GM19395 (cell line): ENCODE results near the gene EMX2.

Experiments
- ATAC-seq: cut with Tn5 transposase; IDR thresholded peaks from one replicate; pipeline ENCODE4 v1.9.1; 2021; ENCODE audit warnings: mild to moderate bottlenecking, moderate library complexity; ENCODE audit not compliant: unreplicated experiment

EMX2 gene

DNA sequence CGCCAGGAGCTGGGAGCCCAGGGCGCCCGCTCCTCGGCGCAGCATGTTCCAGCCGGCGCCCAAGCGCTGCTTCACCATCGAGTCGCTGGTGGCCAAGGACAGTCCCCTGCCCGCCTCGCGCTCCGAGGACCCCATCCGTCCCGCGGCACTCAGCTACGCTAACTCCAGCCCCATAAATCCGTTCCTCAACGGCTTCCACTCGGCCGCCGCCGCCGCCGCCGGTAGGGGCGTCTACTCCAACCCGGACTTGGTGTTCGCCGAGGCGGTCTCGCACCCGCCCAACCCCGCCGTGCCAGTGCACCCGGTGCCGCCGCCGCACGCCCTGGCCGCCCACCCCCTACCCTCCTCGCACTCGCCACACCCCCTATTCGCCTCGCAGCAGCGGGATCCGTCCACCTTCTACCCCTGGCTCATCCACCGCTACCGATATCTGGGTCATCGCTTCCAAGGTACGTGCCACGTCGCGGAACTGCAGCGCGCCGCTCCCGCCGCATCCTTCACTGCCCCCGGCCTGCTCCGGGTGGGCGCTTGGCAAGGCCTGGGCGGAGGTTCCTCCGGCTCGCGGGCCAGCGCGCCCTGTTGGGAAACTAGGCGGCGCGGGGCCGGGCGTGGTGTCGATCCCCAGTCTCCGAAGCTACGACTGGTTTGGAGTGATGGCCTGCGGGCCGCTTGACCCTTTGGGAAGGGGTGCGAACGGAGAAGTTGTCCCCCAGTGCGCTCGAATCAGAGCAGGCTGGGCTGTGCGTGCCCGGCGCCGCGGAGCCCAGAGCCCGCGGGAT lies 868 bp downstream of the EMX2 start:
- no peak for ATAC-seq

DNA sequence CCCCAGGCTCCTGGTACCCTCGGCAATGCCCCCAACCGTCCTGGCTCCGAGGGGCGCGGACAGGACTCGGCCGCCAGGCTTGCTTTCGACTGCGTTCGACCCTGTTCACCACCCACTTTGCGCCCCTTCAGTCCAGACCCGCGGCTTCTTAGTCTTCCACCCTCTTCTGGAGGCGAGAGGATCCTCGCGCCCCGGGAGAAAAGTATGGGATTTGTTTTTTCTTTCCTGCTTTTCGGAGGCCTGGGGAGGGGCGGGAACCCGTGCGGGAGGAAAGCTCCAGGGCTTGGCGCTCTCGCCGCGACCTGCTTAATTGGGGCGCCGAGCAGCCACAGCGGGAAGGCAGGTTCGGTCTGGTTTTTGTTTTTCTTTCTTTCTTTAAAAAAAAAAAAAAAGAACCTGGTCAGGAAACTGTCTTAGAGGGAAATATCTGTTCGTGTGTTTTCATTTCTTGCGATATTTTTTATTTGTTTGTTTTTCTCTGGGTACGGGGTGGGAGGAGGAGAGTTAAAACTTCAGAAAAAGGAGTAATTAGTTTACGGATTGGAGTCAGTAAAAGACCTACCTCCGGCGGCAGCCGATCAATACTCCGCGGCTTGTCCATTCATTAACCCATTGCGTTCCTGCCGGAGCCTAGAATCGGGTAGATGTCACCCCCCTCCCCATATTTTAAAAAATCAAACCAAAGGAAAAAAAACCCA lies 1.6 kb downstream of the EMX2 start:
- no peak for ATAC-seq

DNA sequence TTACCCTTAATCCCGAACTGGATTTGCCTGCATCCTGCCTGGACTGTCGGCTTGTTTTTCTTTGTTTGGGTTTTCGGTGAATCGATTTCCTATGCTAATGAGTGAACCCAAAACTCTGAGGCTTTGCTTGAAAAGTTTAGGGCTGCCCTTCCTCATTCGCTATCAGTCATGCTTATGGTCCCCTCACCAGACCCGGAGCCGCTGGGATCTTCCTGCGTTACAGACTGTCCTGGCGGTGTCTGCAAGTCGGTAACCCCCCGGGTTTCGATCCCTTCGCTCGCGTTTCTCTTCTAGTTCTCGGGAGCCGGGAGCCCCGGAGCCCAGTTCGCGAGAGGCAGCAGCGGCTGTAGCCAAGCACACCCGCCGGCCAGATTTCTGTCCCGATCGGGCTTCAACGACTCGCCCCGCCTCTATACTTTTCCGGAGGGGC lies 2.2 kb downstream of the EMX2 start:
- ATAC-seq: no peak

DNA sequence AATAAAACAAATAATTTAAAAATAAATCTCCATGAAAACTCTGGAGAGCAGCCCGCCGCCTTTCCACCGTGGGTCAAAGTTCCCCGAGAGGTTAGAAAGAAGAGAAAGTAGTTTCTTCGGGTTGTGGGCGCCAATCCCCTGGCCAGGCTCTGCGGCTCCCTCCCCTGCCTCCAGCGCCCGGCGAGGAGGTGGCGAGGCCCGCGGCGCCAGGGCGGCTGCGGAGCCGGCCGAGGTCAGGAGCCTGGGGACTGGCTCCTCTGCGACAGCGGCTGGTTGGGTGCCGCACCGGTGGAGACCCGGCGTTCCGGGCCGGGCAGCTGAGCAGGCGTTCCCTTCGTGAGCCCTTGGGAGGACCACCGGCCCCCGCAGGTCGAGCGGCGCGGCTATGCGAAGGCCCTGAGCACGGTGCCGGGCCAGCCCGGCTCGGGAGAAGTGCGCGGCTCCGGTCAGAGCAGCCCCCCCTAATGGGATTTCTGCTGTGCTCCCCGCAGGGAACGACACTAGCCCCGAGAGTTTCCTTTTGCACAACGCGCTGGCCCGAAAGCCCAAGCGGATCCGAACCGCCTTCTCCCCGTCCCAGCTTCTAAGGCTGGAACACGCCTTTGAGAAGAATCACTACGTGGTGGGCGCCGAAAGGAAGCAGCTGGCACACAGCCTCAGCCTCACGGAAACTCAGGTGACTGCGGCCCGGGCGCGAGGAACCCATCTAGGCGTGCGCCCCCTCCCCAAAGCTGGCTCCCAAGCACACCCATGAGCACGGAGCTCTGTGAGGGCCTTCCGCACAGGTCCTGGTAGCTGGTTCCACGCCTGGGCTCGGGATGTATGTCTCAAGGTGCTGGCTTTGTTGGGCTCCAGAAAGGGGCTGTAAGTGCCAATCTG lies 2.8 kb downstream of the EMX2 start:
- no peak for ATAC-seq

DNA sequence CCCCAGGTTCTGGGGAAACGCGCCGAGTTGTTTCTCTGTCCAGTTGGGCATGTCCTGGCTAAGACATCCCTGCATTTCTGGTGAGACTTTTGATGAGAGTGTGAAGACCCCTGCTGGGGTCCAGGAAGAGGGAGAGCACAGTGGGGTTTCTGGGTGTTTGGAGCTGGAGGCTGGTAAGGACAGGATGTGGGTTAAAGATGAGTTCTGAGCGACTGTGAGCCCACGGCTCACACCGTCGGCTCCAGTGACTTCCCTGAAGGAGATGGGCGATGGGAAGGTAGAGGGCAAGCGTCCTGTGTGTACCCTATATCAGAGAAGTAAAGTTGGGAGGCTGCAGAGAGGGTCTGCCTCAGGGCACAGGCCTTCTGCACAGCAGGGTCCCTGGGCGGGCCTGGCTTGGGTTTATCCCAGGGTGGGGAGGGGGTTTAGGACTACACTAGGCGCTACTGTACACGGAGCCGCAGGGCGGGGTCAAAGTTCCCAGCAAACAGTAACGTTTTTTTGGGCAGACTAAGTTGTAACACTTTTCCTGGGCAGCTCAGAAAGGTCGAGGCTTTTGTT lies 3.6 kb downstream of the EMX2 start:
- ATAC-seq: no peak

DNA sequence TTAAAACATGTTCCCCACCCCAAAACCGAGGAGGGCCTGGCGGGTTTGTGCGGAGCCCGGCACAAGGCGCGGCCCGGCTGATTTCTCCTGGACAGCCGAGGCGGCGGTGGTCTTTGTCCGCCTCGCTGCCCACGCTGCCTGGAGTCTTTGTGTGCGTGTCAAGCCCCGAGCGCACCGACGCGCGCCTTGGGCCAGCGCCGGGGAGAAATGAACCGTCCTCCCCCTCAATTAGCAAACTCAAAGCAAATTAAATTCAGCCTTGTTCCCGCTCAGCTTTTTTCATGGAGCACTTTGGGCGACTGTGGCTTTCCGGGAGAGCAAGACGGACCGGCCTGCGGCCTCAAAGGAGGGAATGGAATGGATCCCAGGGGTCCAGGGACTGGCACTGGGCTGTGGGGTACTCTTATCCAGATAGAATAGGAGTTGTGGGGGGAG lies 4.1 kb downstream of the EMX2 start:
- ATAC-seq: no peak

DNA sequence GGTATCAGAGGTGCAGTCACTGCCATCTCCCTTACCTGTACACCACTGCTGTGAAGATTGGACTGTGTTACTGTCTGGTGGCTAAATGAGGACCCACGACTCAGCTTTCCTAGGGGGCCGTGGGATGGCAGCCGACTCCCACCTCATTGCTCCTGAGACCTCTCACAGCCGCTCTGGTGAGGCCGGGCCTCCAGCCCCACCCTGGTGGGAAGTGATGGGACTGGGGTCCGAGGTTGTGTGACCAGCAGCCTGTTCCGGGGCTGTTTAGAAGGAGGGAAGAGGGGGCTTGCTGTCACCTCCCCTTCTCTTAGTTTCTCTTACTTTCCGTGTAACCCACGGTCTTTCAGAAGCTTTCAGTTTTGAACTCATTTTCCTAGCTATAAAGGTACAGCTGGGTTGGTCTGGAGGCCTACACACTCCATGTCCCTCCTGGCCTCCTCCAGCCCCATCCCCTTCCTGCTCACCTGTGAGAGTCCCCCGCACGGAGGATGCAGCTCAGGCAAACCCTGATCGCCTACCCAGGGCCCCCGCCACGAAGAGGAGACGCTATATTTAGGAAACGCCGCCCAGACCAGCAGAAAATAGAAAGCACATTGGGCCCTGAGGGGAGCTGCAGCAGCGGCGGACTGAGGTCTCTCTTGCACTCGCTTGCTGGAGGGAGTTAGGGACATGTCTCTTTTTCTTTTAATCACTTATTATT lies 4.6 kb downstream of the EMX2 start:
- no peak for ATAC-seq

DNA sequence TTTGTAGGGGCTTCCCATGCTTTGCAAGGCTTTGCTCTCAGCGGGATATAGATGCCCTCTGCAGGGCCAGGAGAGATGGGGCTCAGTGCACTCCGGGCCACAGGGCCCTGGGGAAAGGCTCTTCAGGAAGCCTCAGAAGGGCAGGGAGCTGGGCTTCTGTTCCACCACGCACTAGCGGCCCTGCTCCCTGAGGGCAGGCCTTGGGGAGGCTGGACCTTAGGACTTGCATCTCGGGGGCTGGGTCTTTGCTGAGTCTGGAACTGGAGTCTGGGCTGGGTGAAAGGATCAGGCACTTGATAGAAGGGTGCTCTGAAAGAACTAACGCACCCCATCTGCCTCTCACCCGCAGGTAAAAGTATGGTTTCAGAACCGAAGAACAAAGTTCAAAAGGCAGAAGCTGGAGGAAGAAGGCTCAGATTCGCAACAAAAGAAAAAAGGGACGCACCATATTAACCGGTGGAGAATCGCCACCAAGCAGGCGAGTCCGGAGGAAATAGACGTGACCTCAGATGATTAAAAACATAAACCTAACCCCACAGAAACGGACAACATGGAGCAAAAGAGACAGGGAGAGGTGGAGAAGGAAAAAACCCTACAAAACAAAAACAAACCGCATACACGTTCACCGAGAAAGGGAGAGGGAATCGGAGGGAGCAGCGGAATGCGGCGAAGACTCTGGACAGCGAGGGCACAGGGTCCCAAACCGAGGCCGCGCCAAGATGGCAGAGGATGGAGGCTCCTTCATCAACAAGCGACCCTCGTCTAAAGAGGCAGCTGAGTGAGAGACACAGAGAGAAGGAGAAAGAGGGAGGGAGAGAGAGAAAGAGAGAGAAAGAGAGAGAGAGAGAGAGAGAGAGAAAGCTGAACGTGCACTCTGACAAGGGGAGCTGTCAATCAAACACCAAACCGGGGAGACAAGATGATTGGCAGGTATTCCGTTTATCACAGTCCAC lies 5.4 kb downstream of the EMX2 start:
- ATAC-seq: no peak

DNA sequence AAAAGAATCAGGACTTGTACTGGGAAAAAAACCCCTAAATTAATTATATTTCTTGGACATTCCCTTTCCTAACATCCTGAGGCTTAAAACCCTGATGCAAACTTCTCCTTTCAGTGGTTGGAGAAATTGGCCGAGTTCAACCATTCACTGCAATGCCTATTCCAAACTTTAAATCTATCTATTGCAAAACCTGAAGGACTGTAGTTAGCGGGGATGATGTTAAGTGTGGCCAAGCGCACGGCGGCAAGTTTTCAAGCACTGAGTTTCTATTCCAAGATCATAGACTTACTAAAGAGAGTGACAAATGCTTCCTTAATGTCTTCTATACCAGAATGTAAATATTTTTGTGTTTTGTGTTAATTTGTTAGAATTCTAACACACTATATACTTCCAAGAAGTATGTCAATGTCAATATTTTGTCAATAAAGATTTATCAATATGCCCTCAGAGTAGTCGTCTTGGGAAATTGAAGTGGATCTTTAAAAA lies 6.6 kb downstream of the EMX2 start:
- ATAC-seq: no peak

DNA sequence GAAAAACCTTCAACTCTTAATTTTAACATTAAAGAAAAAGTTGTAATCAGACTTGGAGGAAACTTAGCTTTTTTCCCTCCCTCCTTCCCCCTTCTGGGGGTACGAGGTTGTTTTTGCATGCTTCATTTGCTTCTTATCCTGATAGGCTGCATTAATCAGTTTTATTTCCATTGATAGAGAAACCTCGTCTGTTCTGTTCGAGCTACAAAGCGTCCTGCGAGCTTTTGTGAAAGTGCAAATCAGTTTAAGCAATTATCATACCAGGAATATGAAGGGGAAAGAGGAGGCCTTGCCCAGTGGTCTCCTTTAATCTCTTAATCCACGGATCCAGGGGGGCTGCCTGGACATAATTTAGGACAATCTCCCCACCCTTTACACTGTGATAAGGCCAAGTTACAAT lies 7.5 kb downstream of the EMX2 start:
- ATAC-seq: no peak

DNA sequence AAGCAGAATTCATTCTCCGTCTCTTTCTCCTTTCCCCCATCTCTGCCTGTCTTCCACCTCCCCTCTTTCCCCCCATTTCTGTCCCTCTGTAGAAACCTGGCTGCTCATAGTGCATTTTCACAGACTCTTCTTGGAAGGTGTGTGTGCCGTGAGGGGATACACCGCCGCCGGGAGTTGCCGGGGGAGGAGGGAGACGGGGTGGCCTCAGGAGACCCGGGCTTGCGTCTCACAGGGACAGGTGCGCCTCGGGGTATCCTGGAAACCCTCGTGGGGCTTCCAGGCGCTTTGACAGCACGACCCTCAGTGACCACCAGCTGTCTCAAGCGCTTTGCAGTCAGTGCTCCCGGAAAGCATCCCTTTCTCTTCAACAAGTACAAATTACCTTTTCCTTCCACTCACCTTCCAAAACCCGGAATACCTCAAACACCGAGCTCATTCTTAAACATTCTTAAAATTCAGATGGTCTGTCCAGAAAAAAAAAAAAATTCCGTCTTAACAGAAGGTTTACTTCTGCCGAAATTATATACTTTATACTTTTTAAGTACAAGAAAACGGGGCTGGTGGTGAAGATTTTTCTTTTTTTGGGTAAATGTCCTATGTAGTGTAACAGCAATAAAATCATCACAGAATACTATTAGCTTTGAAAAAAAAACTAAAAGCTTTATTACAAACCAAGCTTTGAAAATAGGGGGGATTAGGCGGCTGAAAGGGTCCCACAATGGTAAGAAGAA lies 8.2 kb downstream of the EMX2 start:
- ATAC-seq: no peak

DNA sequence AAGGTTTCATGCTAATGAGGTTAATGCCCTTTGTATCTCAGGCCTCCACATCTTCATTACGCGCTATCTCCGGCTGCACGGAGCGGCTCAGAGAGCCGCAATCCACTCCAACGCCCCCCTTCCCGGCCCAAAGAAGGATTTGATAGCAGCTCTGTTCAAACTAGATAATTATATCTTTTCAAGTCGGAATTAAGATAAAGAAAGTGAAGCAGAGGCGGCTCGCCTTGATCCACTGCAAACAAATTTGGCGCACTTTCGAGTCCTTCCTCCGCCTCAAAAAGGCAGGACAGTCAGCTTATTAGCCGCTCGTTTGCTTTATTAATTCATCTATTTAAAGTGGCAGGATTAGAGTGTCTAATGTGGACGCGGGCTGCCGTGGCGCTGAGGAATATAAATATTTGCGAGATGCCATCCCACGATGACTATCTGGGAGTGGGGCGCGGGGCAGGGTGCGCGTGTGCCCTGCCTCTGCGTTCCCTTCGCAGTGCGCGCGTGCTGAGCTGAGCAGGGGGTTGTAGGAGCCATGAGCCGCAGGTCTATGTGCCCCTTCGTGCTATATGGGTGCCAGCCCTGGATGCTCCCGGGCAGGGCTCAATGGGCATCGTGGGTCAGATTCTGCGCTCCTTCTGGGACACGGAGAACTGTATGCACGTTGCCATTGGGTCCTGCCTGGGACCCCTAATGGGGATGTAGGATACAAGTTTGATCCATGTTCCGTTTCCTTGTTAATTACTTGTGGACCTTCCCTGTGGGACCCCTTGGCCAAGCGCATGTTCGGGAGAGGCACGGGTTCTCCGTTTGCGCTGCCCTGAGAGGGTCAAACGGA lies 9.0 kb downstream of the EMX2 start:
- ATAC-seq: no peak

DNA sequence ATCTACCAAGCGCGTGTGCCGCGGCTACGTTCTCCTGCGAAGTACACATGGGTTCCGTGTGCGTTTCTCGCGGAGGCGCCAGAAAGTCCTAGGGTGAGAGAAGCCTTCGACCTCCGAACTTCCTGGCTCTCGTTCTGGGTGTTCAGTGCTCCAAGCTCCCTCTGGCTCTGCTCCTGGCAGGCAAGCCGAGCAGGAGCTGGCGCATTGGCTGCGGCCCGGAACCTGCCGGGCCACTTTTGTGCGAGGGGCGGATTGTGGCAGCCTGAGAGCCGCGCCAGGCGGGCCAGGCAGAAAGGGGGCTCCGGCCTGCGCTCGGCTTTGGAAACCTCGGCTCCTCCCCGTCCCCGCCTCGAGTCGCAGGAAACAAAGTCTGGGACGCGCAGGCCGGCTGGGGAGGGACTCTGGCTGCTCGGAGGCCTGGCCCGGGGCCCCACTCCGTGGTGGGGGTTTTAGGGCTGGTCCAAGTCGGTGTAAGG lies 9.6 kb downstream of the EMX2 start:
- ATAC-seq: no peak

DNA sequence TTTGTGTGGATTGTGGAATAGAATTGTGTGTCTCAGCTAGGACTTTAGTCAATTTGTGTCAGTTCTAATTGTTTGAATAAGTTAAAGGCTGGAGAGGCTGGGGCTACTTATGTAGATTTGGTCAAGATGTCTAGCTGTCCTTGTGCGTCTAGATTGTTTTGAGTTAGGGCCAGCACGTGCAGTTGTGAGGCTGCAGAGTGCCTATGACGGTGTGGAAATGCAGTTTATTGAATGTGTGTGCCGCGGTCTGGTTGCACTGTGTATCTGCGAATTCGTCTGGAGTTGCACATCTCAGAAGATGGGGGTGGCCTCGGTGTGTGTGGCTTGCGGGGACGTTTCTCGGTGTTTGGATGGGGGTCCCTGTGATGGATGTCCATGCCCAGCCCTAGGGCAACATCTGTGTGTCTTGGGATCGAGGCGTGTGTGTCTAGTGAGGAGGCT lies 10.2 kb downstream of the EMX2 start:
- no peak for ATAC-seq

DNA sequence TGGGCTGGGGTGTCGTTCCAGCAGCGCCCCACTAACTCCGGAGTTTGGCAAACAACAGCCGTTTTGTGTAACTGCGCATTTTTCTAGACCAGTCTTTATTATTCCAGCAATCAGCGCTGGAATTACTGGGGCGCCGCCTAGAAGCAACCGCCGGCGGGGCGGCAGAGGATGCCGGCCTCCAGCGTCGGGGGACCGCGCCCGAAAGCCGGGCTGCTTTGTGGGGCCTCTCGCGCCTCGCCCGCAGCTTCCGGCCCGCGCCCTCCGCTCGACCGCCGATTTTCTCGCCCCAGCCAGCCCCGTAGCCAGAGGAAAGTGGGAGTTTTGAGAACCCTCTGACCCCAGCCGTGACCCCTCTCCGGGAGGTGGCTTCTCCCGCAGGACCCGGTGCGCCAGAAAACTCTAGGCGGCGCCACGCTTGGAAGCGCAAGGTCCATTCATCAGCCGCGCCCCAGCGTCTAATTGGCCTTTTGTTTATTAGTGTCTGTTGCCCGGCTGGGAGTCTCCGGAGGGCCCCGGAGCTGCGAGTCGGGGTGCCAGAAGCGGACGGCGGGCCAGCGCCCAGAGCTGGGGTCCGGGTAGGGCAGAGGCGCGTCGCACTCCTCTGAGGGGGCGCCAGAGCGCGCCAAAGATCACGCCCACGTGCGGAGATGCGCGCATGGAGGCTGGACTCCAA lies 10.7 kb downstream of the EMX2 start:
- ATAC-seq: no peak

DNA sequence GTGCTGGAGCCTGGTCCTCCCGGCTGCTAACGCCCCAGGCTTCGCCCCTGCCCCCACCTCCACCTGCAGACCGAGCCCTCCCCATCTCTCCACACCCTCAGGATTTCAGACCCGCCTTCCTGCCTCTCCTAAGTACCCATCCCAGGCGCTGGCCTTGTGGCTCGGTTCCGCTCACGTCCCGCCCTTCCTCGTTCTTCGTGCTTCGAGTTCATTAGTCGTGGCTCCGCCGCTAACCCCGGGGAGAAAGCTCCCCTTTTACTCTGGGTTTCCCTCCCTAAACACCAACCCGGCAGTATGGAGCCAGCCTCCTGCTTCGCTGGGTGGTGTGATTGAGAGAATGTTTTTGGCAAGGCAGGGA lies 11.2 kb downstream of the EMX2 start:
- ATAC-seq: no peak

DNA sequence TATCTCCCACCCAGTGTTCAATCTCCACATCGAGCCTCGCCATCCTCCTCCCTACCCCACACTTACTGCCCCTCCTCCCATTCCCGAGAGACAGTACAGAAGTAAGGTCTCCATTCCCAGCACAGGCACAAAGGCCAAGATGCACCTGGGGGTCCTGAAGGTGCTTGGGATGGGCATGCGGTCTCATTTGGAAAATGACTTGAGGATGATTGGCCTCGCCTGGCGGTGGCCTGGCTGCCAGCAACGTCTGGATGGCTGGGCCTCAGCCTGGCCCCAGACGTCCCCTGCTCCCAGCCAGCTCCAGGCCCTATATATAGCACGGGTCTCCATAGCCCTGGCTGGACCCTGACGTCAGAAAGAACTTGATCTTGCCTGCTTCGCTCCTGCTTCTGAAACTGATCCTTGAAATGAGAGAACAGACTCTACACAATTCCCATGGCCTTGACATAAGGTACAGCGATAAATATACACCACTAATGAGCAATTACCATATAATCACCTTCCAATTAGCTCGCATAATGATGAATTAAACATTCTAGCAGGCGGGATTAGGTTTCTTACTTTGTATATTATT lies 11.8 kb downstream of the EMX2 start:
- no peak for ATAC-seq
